H9 (cell line): ENCODE measurements around the gene POMT2. TPM values are rescaled to one million over a fixed set of nuclear protein-coding genes. Genes with fewer than 3 reads are reported as not detected.

Source experiments
- DNase-seq: peaks from one replicate; pipeline ENCODE4 v3.0.0-alpha.2; 2017
- H2AFZ ChIP-seq: one replicate; pipeline ENCODE4 v1.6.1; 2013; ENCODE audit warnings: mild to moderate bottlenecking, low read length, control low read depth, moderate library complexity
- H2AK5ac ChIP-seq: 2 replicates; pipeline ENCODE4 v1.6.1; 2013; ENCODE audit warnings: low read length, control low read depth, mixed read lengths; ENCODE audit not compliant: insufficient read length
- H2BK120ac ChIP-seq: one replicate; pipeline ENCODE4 v1.6.1; 2013; ENCODE audit warnings: low read depth, mild to moderate bottlenecking, low read length, control low read depth, inconsistent platforms; ENCODE audit not compliant: poor library complexity, severe bottlenecking
- H2BK12ac ChIP-seq: 2 replicates; pipeline ENCODE4 v1.6.1; 2013; ENCODE audit warnings: low read length, control low read depth, mixed read lengths, low read depth; ENCODE audit not compliant: insufficient read length
- H2BK15ac ChIP-seq: 2 replicates; pipeline ENCODE4 v1.6.1; 2013; ENCODE audit warnings: low read depth, low read length, control low read depth
- H2BK20ac ChIP-seq: one replicate; pipeline ENCODE4 v1.6.1; 2013; ENCODE audit warnings: low read depth, mild to moderate bottlenecking, low read length, control low read depth, inconsistent platforms; ENCODE audit not compliant: poor library complexity, severe bottlenecking
- H2BK5ac ChIP-seq: 2 replicates; pipeline ENCODE4 v1.6.1; 2013; ENCODE audit warnings: low read length, control low read depth, mixed read lengths; ENCODE audit not compliant: insufficient read length
- H3K14ac ChIP-seq: 2 replicates; pipeline ENCODE4 v1.6.1; 2013; ENCODE audit warnings: low read length, control low read depth; ENCODE audit not compliant: insufficient read depth
- H3K18ac ChIP-seq: 2 replicates; pipeline ENCODE4 v1.6.1; 2013; ENCODE audit warnings: low read depth, mild to moderate bottlenecking, mixed read lengths, low read length, control low read depth; ENCODE audit not compliant: insufficient read length
- H3K23ac ChIP-seq: 2 replicates; pipeline ENCODE4 v1.6.1; 2013; ENCODE audit warnings: low read length, control low read depth, mixed read lengths, low read depth; ENCODE audit not compliant: insufficient read length
- H3K23me2 ChIP-seq: 2 replicates; pipeline ENCODE4 v1.6.1; 2013; ENCODE audit warnings: low read depth, mild to moderate bottlenecking, mixed read lengths, low read length, control low read depth; ENCODE audit not compliant: insufficient read length, poor library complexity, severe bottlenecking
- H3K27ac ChIP-seq: 2 replicates; pipeline ENCODE4 v1.5.1; 2013; ENCODE audit warnings: low read length, control low read depth, mixed read lengths, low read depth; ENCODE audit not compliant: insufficient read length
- H3K27me3 ChIP-seq: 2 replicates; pipeline ENCODE4 v1.6.1; 2013; ENCODE audit warnings: low read length, control low read depth, inconsistent platforms; ENCODE audit not compliant: insufficient read depth
- H3K4ac ChIP-seq: 2 replicates; pipeline ENCODE4 v1.6.1; 2013; ENCODE audit warnings: low read depth, mild to moderate bottlenecking, control low read depth, inconsistent platforms, low read length, moderate library complexity
- H3K4me1 ChIP-seq: 2 replicates; pipeline ENCODE4 v1.6.1; 2013; ENCODE audit warnings: low read length, control low read depth, inconsistent platforms; ENCODE audit not compliant: insufficient read depth
- H3K4me2 ChIP-seq: 2 replicates; pipeline ENCODE4 v1.6.1; 2013; ENCODE audit warnings: low read length, control low read depth, mixed read lengths; ENCODE audit not compliant: insufficient read length, insufficient read depth
- H3K56ac ChIP-seq: 2 replicates; pipeline ENCODE4 v1.6.1; 2013; ENCODE audit warnings: low read depth, mild to moderate bottlenecking, mixed read lengths, low read length, control low read depth; ENCODE audit not compliant: insufficient read length
- H3K79me1 ChIP-seq: 2 replicates; pipeline ENCODE4 v1.6.1; 2013; ENCODE audit warnings: low read depth, mild to moderate bottlenecking, moderate library complexity, low read length, control low read depth, inconsistent platforms; ENCODE audit not compliant: insufficient read depth, poor library complexity, severe bottlenecking
- H3K79me2 ChIP-seq: 2 replicates; pipeline ENCODE4 v1.6.1; 2013; ENCODE audit warnings: low read length, control low read depth, inconsistent platforms; ENCODE audit not compliant: insufficient read depth
- H3K9ac ChIP-seq: 2 replicates; pipeline ENCODE4 v1.6.1; 2013; ENCODE audit warnings: low read length, control low read depth, mixed read lengths; ENCODE audit not compliant: insufficient read length; ENCODE audit errors: extremely low read depth
- H3K9me3 ChIP-seq: one replicate; pipeline ENCODE4 v1.6.1; 2013; ENCODE audit warnings: low read depth, low read length, inconsistent platforms; ENCODE audit not compliant: control insufficient read depth
- H3T11ph ChIP-seq: one replicate; pipeline ENCODE4 v1.6.1; 2013; ENCODE audit warnings: mild to moderate bottlenecking, low read length, control low read depth, inconsistent platforms
- H4K20me1 ChIP-seq: one replicate; pipeline ENCODE4 v1.6.1; 2013; ENCODE audit not compliant: control insufficient read depth, insufficient read length, insufficient read depth
- H4K5ac ChIP-seq: 2 replicates; pipeline ENCODE4 v1.6.1; 2013; ENCODE audit warnings: low read depth, mild to moderate bottlenecking, mixed read lengths, low read length, control low read depth; ENCODE audit not compliant: insufficient read length
- H4K8ac ChIP-seq: replicated peaks from 2 replicates; pipeline ENCODE4 v1.6.1; 2013; ENCODE audit warnings: low read length, control low read depth, mixed read lengths, low read depth; ENCODE audit not compliant: insufficient read length
- H4K91ac ChIP-seq: 2 replicates; pipeline ENCODE4 v1.6.1; 2013; ENCODE audit warnings: low read depth, mild to moderate bottlenecking, moderate library complexity, mixed read lengths, low read length, control low read depth; ENCODE audit not compliant: insufficient read length
- H3K27ac Mint-ChIP-seq, 3 experiments: 2 replicates in 2 of 3; 3 replicates in 1 of 3; pipeline ENCODE4 v1.8.0; 2020 to 2021; ENCODE audit warnings: mixed read lengths in 3 of 3, mild to moderate bottlenecking in 1 of 3, moderate library complexity in 1 of 3
- H3K27me3 Mint-ChIP-seq: 2 replicates; pipeline ENCODE4 v1.8.0; 2021; ENCODE audit warnings: low read depth, mild to moderate bottlenecking, moderate library complexity, mixed read lengths
- H3K36me3 Mint-ChIP-seq, 3 experiments: 2 replicates in 2 of 3; 3 replicates in 1 of 3; pipeline ENCODE4 v1.8.0; 2020 to 2021; ENCODE audit warnings: low read depth in 3 of 3, mixed read lengths in 3 of 3; ENCODE audit not compliant: insufficient read depth in 1 of 3
- H3K4me1 Mint-ChIP-seq, 2 experiments: 2 replicates each; pipeline ENCODE4 v1.8.0; 2020; ENCODE audit warnings: mixed read lengths in 2 of 2
- H3K4me3 Mint-ChIP-seq, 2 experiments: 2 replicates in 1 of 2; 3 replicates in 1 of 2; pipeline ENCODE4 v1.8.0; 2020 to 2021; ENCODE audit warnings: mild to moderate bottlenecking in 2 of 2, mixed read lengths in 2 of 2, moderate library complexity in 1 of 2
- H3K9me3 Mint-ChIP-seq, 2 experiments: 2 replicates in 1 of 2; 3 replicates in 1 of 2; pipeline ENCODE4 v1.8.0; 2020; ENCODE audit warnings: mild to moderate bottlenecking in 2 of 2, mixed read lengths in 2 of 2, moderate library complexity in 1 of 2
- WGBS: extraction: QIAGEN DNeasy Blood & Tissue Kit; methylation state at CpG from one replicate; pipeline ENCODE4 v1.1.7; 2013; ENCODE audit warnings: missing lambda C conversion rate, low lambda C conversion rate, mixed read lengths; ENCODE audit not compliant: insufficient read length; ENCODE audit errors: extremely low coverage; 5-methylcytosine and 5-hydroxymethylcytosine counted together
- total RNA-seq: library from RNA; stranded (reverse); gene quantifications from 2 replicates; pipeline ENCODE4 v1.2.1, GENCODE V29; 2021
- TF ChIP-seq, protein P1 (sequence below): fragments of 200-600 bp; sonication (generic); conservative IDR thresholded peaks from 3 replicates; pipeline ENCODE4 v1.8.0; 2021; ENCODE audit warnings: antibody characterized with exemption, mild to moderate bottlenecking

Gene POMT2
- total RNA-seq, 1 experiment from 2014 or later, result 25.2 TPM

- Histone ChIP-seq H2AK5ac (no peak overlapping the region), H3K56ac (no peak overlapping the region), H4K91ac (no peak overlapping the region), H3K4me1 (no peaks in the 10 kb centered on the region), H4K8ac (no peak overlapping the region), H2AFZ (no peak overlapping the region), H2BK12ac (no peak overlapping the region), H3K79me2 (no peaks in the 10 kb centered on the region), H3K27me3 (no peaks in the 10 kb centered on the region), H3K14ac (no peak overlapping the region), H3K79me1 (no peaks in the 10 kb centered on the region), H2BK15ac (no peak overlapping the region), H3K4me2 (no peak overlapping the region), H3K23ac (no peak overlapping the region), H2BK20ac (no peak overlapping the region), H3T11ph (no peak overlapping the region), H3K9ac (no peak overlapping the region), H3K18ac (no peak overlapping the region), H3K27ac (no peak overlapping the region), H3K4ac (no peak overlapping the region), H4K20me1 (no peaks in the 10 kb centered on the region), H2BK5ac (no peak overlapping the region), H2BK120ac (no peak overlapping the region), H3K9me3 (no peaks in the 10 kb centered on the region), H3K23me2 (no peaks in the 10 kb centered on the region), H4K5ac (no peak overlapping the region)
- TF ChIP-seq, protein P1, sequence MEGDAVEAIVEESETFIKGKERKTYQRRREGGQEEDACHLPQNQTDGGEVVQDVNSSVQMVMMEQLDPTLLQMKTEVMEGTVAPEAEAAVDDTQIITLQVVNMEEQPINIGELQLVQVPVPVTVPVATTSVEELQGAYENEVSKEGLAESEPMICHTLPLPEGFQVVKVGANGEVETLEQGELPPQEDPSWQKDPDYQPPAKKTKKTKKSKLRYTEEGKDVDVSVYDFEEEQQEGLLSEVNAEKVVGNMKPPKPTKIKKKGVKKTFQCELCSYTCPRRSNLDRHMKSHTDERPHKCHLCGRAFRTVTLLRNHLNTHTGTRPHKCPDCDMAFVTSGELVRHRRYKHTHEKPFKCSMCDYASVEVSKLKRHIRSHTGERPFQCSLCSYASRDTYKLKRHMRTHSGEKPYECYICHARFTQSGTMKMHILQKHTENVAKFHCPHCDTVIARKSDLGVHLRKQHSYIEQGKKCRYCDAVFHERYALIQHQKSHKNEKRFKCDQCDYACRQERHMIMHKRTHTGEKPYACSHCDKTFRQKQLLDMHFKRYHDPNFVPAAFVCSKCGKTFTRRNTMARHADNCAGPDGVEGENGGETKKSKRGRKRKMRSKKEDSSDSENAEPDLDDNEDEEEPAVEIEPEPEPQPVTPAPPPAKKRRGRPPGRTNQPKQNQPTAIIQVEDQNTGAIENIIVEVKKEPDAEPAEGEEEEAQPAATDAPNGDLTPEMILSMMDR, result no peak
- peaks cover 5 to 9% of the 10 kb centered on the region in 2 experiments for H3K4me1 Mint-ChIP-seq
- no peaks in the 10 kb centered on the region for H3K9me3 Mint-ChIP-seq
- H3K27me3 Mint-ChIP-seq, result no peaks in the 10 kb centered on the region
- H3K27ac Mint-ChIP-seq, result peak overlapping the region in 1 of 3 experiments; percentile 40; a peak in 1 of 7 replicates
- no CpG with 5 or more reads among the region's 7 CpGs for WGBS
- peak overlapping the region in 1 of 2 experiments; percentile 40; a peak in 1 of 5 replicates for H3K4me3 Mint-ChIP-seq
- peaks cover 0 to 3% (median 0%) of the 10 kb centered on the region in 3 experiments; a peak in 1 of 7 replicates for H3K36me3 Mint-ChIP-seq
- no peak for DNase-seq
Observed at GRCh38 chr14:77329872-77330271, 9.2 kb upstream of the POMT2 start.
